ENCODE results near the gene PDIK1L. TPM values are rescaled to one million over a fixed set of nuclear protein-coding genes. Genes with fewer than 3 reads are reported as not detected.

The PDIK1L gene
- polyA plus RNA-seq, 1 donor from 2014 or later, result 44.9 TPM

GRCh38 chr1:26161415-26162219 is 50.0 kb downstream of the PDIK1L start:
- Histone ChIP-seq H2AFZ (ENCODE audit: low read depth, low read length) (peak overlapping the region; percentile 24), H3K27ac (ENCODE audit: low read length) (no peak overlapping the region), H3K79me2 (replicated peaks; ENCODE audit: insufficient read depth, low read length) (no peaks in the 10 kb centered on the region), H3K9me3 (ENCODE audit: low read length) (no peaks in the 10 kb centered on the region), H3K4me3 (ENCODE audit: low read length) (peak overlapping the region; percentile 64), H3K4me2 (ENCODE audit: low read length) (no peak overlapping the region), H3K9me2 (ENCODE audit: insufficient read depth, low read length) (no peaks in the 10 kb centered on the region), H3K27me3 (ENCODE audit: insufficient read depth, low read depth, low read length) (peaks cover 23% of the 10 kb centered on the region), H3K9ac (ENCODE audit: low read length) (peak overlapping the region; percentile 61), H4K20me1 (ENCODE audit: insufficient read depth) (no peaks in the 10 kb centered on the region), H3F3A (ENCODE audit: insufficient read depth, low read length, poor library complexity, severe bottlenecking) (no peaks in the 10 kb centered on the region), H3K36me3 (ENCODE audit: insufficient read depth, low read length) (no peaks in the 10 kb centered on the region)
- TF ChIP-seq REST (IDR thresholded peaks at IDR 0.05; ENCODE audit: borderline replicate concordance), result peak; percentile 47
- TF ChIP-seq RAD21 (conservative IDR thresholded peaks at IDR 0.05), result peak; percentile 41
- peak; percentile 63 for TF ChIP-seq MXI1 (conservative IDR thresholded peaks at IDR 0.05; ENCODE audit: poor library complexity, severe bottlenecking)
- peak; percentile 47 for TF ChIP-seq TAF1 (IDR thresholded peaks at IDR 0.05; ENCODE audit: low read depth)
- peak; percentile 69 for TF ChIP-seq CTCF (IDR thresholded peaks at IDR 0.05; ENCODE audit: poor library complexity, severe bottlenecking)
- TF ChIP-seq EP300 (conservative IDR thresholded peaks at IDR 0.05; ENCODE audit: poor library complexity, severe bottlenecking), result no peak
- no peak for TF ChIP-seq POLR2AphosphoS5 (IDR thresholded peaks at IDR 0.05)
- TF ChIP-seq SMC3 (conservative IDR thresholded peaks at IDR 0.05; ENCODE audit: poor library complexity), result no peak

- no peaks in the 10 kb centered on the region for H3F3A ChIP-seq (ENCODE audit: insufficient read depth, low read length, poor library complexity, severe bottlenecking)
- no peaks in the 10 kb centered on the region for H3K36me3 ChIP-seq (ENCODE audit: insufficient read depth, low read length)
- H3K4me2 ChIP-seq (ENCODE audit: low read length), result no peak overlapping the region
- no peak overlapping the region for H3K27ac ChIP-seq (ENCODE audit: low read length)
- TF ChIP-seq CTCF (IDR thresholded peaks at IDR 0.05; ENCODE audit: poor library complexity, severe bottlenecking) (no peak), EZH2 (IDR thresholded peaks at IDR 0.05; ENCODE audit: borderline replicate concordance, insufficient read depth, low read length, poor library complexity, severe bottlenecking) (no peak)
- H3K9me2 ChIP-seq (ENCODE audit: insufficient read depth, low read length), result no peaks in the 10 kb centered on the region
- H2AFZ ChIP-seq (ENCODE audit: low read depth, low read length), result no peak overlapping the region
- H3K9me3 ChIP-seq (ENCODE audit: low read length), result no peaks in the 10 kb centered on the region
- peaks cover 23% of the 10 kb centered on the region for H3K27me3 ChIP-seq (ENCODE audit: insufficient read depth, low read depth, low read length)
- H3K79me2 ChIP-seq (replicated peaks; ENCODE audit: insufficient read depth, low read length), result no peaks in the 10 kb centered on the region
- H4K20me1 ChIP-seq (ENCODE audit: insufficient read depth), result no peaks in the 10 kb centered on the region
- H3K4me3 ChIP-seq (ENCODE audit: low read length), result peak overlapping the region; percentile 64
- no peak overlapping the region for H3K9ac ChIP-seq (ENCODE audit: low read length)
These were observed 50.6 kb downstream of the PDIK1L start for GRCh38 chr1:26162220-26162709.
